H9 (cell line): Measurements from ENCODE around the gene LDLRAD4. TPM values are rescaled to one million over a fixed set of nuclear protein-coding genes. Genes with fewer than 3 reads are reported as not detected.

Experiments
- DNase-seq: peaks from one replicate; pipeline ENCODE4 v3.0.0-alpha.2; 2017
- H2AFZ ChIP-seq: one replicate; pipeline ENCODE4 v1.6.1; 2013; ENCODE audit warnings: mild to moderate bottlenecking, low read length, control low read depth, moderate library complexity
- H2AK5ac ChIP-seq: 2 replicates; pipeline ENCODE4 v1.6.1; 2013; ENCODE audit warnings: low read length, control low read depth, mixed read lengths; ENCODE audit not compliant: insufficient read length
- H2BK120ac ChIP-seq: one replicate; pipeline ENCODE4 v1.6.1; 2013; ENCODE audit warnings: low read depth, mild to moderate bottlenecking, low read length, control low read depth, inconsistent platforms; ENCODE audit not compliant: poor library complexity, severe bottlenecking
- H2BK12ac ChIP-seq: 2 replicates; pipeline ENCODE4 v1.6.1; 2013; ENCODE audit warnings: low read length, control low read depth, mixed read lengths, low read depth; ENCODE audit not compliant: insufficient read length
- H2BK15ac ChIP-seq: 2 replicates; pipeline ENCODE4 v1.6.1; 2013; ENCODE audit warnings: low read depth, low read length, control low read depth
- H2BK20ac ChIP-seq: one replicate; pipeline ENCODE4 v1.6.1; 2013; ENCODE audit warnings: low read depth, mild to moderate bottlenecking, low read length, control low read depth, inconsistent platforms; ENCODE audit not compliant: poor library complexity, severe bottlenecking
- H2BK5ac ChIP-seq: 2 replicates; pipeline ENCODE4 v1.6.1; 2013; ENCODE audit warnings: low read length, control low read depth, mixed read lengths; ENCODE audit not compliant: insufficient read length
- H3K14ac ChIP-seq: 2 replicates; pipeline ENCODE4 v1.6.1; 2013; ENCODE audit warnings: low read length, control low read depth; ENCODE audit not compliant: insufficient read depth
- H3K18ac ChIP-seq: 2 replicates; pipeline ENCODE4 v1.6.1; 2013; ENCODE audit warnings: low read depth, mild to moderate bottlenecking, mixed read lengths, low read length, control low read depth; ENCODE audit not compliant: insufficient read length
- H3K23ac ChIP-seq: 2 replicates; pipeline ENCODE4 v1.6.1; 2013; ENCODE audit warnings: low read length, control low read depth, mixed read lengths, low read depth; ENCODE audit not compliant: insufficient read length
- H3K23me2 ChIP-seq: 2 replicates; pipeline ENCODE4 v1.6.1; 2013; ENCODE audit warnings: low read depth, mild to moderate bottlenecking, mixed read lengths, low read length, control low read depth; ENCODE audit not compliant: insufficient read length, poor library complexity, severe bottlenecking
- H3K27ac ChIP-seq: 2 replicates; pipeline ENCODE4 v1.5.1; 2013; ENCODE audit warnings: low read length, control low read depth, mixed read lengths, low read depth; ENCODE audit not compliant: insufficient read length
- H3K27me3 ChIP-seq: 2 replicates; pipeline ENCODE4 v1.6.1; 2013; ENCODE audit warnings: low read length, control low read depth, inconsistent platforms; ENCODE audit not compliant: insufficient read depth
- H3K4ac ChIP-seq: 2 replicates; pipeline ENCODE4 v1.6.1; 2013; ENCODE audit warnings: low read depth, mild to moderate bottlenecking, control low read depth, inconsistent platforms, low read length, moderate library complexity
- H3K4me1 ChIP-seq: 2 replicates; pipeline ENCODE4 v1.6.1; 2013; ENCODE audit warnings: low read length, control low read depth, inconsistent platforms; ENCODE audit not compliant: insufficient read depth
- H3K4me2 ChIP-seq: 2 replicates; pipeline ENCODE4 v1.6.1; 2013; ENCODE audit warnings: low read length, control low read depth, mixed read lengths; ENCODE audit not compliant: insufficient read length, insufficient read depth
- H3K56ac ChIP-seq: 2 replicates; pipeline ENCODE4 v1.6.1; 2013; ENCODE audit warnings: low read depth, mild to moderate bottlenecking, mixed read lengths, low read length, control low read depth; ENCODE audit not compliant: insufficient read length
- H3K79me1 ChIP-seq: 2 replicates; pipeline ENCODE4 v1.6.1; 2013; ENCODE audit warnings: low read depth, mild to moderate bottlenecking, moderate library complexity, low read length, control low read depth, inconsistent platforms; ENCODE audit not compliant: insufficient read depth, poor library complexity, severe bottlenecking
- H3K79me2 ChIP-seq: 2 replicates; pipeline ENCODE4 v1.6.1; 2013; ENCODE audit warnings: low read length, control low read depth, inconsistent platforms; ENCODE audit not compliant: insufficient read depth
- H3K9ac ChIP-seq: 2 replicates; pipeline ENCODE4 v1.6.1; 2013; ENCODE audit warnings: low read length, control low read depth, mixed read lengths; ENCODE audit not compliant: insufficient read length; ENCODE audit errors: extremely low read depth
- H3K9me3 ChIP-seq: one replicate; pipeline ENCODE4 v1.6.1; 2013; ENCODE audit warnings: low read depth, low read length, inconsistent platforms; ENCODE audit not compliant: control insufficient read depth
- H3T11ph ChIP-seq: one replicate; pipeline ENCODE4 v1.6.1; 2013; ENCODE audit warnings: mild to moderate bottlenecking, low read length, control low read depth, inconsistent platforms
- H4K20me1 ChIP-seq: one replicate; pipeline ENCODE4 v1.6.1; 2013; ENCODE audit not compliant: control insufficient read depth, insufficient read length, insufficient read depth
- H4K5ac ChIP-seq: 2 replicates; pipeline ENCODE4 v1.6.1; 2013; ENCODE audit warnings: low read depth, mild to moderate bottlenecking, mixed read lengths, low read length, control low read depth; ENCODE audit not compliant: insufficient read length
- H4K8ac ChIP-seq: replicated peaks from 2 replicates; pipeline ENCODE4 v1.6.1; 2013; ENCODE audit warnings: low read length, control low read depth, mixed read lengths, low read depth; ENCODE audit not compliant: insufficient read length
- H4K91ac ChIP-seq: 2 replicates; pipeline ENCODE4 v1.6.1; 2013; ENCODE audit warnings: low read depth, mild to moderate bottlenecking, moderate library complexity, mixed read lengths, low read length, control low read depth; ENCODE audit not compliant: insufficient read length
- H3K27ac Mint-ChIP-seq, 3 experiments: 2 replicates in 2 of 3; 3 replicates in 1 of 3; pipeline ENCODE4 v1.8.0; 2020 to 2021; ENCODE audit warnings: mixed read lengths in 3 of 3, mild to moderate bottlenecking in 1 of 3, moderate library complexity in 1 of 3
- H3K27me3 Mint-ChIP-seq: 2 replicates; pipeline ENCODE4 v1.8.0; 2021; ENCODE audit warnings: low read depth, mild to moderate bottlenecking, moderate library complexity, mixed read lengths
- H3K36me3 Mint-ChIP-seq, 3 experiments: 2 replicates in 2 of 3; 3 replicates in 1 of 3; pipeline ENCODE4 v1.8.0; 2020 to 2021; ENCODE audit warnings: low read depth in 3 of 3, mixed read lengths in 3 of 3; ENCODE audit not compliant: insufficient read depth in 1 of 3
- H3K4me1 Mint-ChIP-seq, 2 experiments: 2 replicates each; pipeline ENCODE4 v1.8.0; 2020; ENCODE audit warnings: mixed read lengths in 2 of 2
- H3K4me3 Mint-ChIP-seq, 2 experiments: 2 replicates in 1 of 2; 3 replicates in 1 of 2; pipeline ENCODE4 v1.8.0; 2020 to 2021; ENCODE audit warnings: mild to moderate bottlenecking in 2 of 2, mixed read lengths in 2 of 2, moderate library complexity in 1 of 2
- H3K9me3 Mint-ChIP-seq, 2 experiments: 2 replicates in 1 of 2; 3 replicates in 1 of 2; pipeline ENCODE4 v1.8.0; 2020; ENCODE audit warnings: mild to moderate bottlenecking in 2 of 2, mixed read lengths in 2 of 2, moderate library complexity in 1 of 2
- WGBS: extraction: QIAGEN DNeasy Blood & Tissue Kit; methylation state at CpG from one replicate; pipeline ENCODE4 v1.1.7; 2013; ENCODE audit warnings: missing lambda C conversion rate, low lambda C conversion rate, mixed read lengths; ENCODE audit not compliant: insufficient read length; ENCODE audit errors: extremely low coverage; 5-methylcytosine and 5-hydroxymethylcytosine counted together
- total RNA-seq: library from RNA; stranded (reverse); gene quantifications from 2 replicates; pipeline ENCODE4 v1.2.1, GENCODE V29; 2021
- TF ChIP-seq, protein P1 (sequence below): fragments of 200-600 bp; sonication (generic); conservative IDR thresholded peaks from 3 replicates; pipeline ENCODE4 v1.8.0; 2021; ENCODE audit warnings: antibody characterized with exemption, mild to moderate bottlenecking

The LDLRAD4 gene
- total RNA-seq, 1 experiment from 2014 or later = 3.9 TPM

DNA sequence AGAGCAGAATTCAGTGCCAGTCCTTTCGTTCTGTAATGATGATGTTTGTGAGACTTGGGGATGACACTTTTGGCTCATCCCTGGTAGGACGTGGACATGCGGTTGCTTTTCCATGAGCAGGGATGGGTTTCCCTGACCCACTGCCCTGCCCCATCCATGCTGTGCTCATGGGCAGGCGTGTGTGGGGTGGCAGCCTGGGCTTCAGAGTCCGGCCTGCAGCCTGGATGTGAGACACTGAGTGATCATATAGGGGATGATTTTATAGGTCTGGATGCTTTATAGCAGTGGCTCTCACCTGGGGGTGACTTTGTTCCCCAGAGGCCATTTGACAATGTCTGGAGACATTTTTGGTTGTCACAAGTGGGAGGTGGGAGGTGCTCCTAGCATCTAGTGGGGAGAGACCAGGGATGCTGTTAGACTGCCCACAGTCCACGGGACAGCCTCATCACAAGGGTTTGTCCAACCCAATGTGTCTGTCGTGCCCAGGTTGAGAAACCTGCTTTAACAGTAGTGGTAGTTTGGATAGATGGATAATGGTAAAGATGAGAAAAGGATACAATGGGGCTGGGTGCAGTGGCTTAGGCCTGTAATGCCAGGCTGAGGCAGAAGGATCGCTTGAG lies 38.9 kb downstream of the LDLRAD4 start:
- no peak overlapping the region for H3K56ac ChIP-seq
- no peak overlapping the region for H2BK20ac ChIP-seq
- H3K4me3 Mint-ChIP-seq = no peak overlapping the region
- no peak overlapping the region for H2AK5ac ChIP-seq
- no peak overlapping the region for H3K18ac ChIP-seq
- H3K23me2 ChIP-seq = no peaks in the 10 kb centered on the region
- H3K79me1 ChIP-seq = no peaks in the 10 kb centered on the region
- no peaks in the 10 kb centered on the region for H3K36me3 Mint-ChIP-seq
- no peak overlapping the region for H2BK5ac ChIP-seq
- H2BK120ac ChIP-seq = no peak overlapping the region
- no peaks in the 10 kb centered on the region for H4K20me1 ChIP-seq
- no peak overlapping the region for H4K5ac ChIP-seq
- no CpG with 5 or more reads among the region's 8 CpGs for WGBS
- no peak overlapping the region for H2BK15ac ChIP-seq
- no peak overlapping the region for H3K27ac ChIP-seq
- H3K4me1 Mint-ChIP-seq = peaks cover 43% of the 10 kb centered on the region in 2 experiments
- H2AFZ ChIP-seq = no peak overlapping the region
- H3K4me1 ChIP-seq = no peaks in the 10 kb centered on the region
- H4K91ac ChIP-seq = no peak overlapping the region
- H4K8ac ChIP-seq = no peak overlapping the region
- H3K4ac ChIP-seq = no peak overlapping the region
- H3K9ac ChIP-seq = no peak overlapping the region
- no peaks in the 10 kb centered on the region for H3K9me3 ChIP-seq
- peaks cover 2% of the 10 kb centered on the region for H3K27me3 Mint-ChIP-seq
- no peak overlapping the region for H3K14ac ChIP-seq
- no peaks in the 10 kb centered on the region for H3K9me3 Mint-ChIP-seq
- no peak overlapping the region for H3K23ac ChIP-seq
- no peak overlapping the region for H3K4me2 ChIP-seq
- no peaks in the 10 kb centered on the region for H3K79me2 ChIP-seq
- no peak for DNase-seq
- H2BK12ac ChIP-seq = no peak overlapping the region
- H3K27ac Mint-ChIP-seq = no peak overlapping the region
- H3T11ph ChIP-seq = no peak overlapping the region
- no peaks in the 10 kb centered on the region for H3K27me3 ChIP-seq
- TF ChIP-seq, protein P1, sequence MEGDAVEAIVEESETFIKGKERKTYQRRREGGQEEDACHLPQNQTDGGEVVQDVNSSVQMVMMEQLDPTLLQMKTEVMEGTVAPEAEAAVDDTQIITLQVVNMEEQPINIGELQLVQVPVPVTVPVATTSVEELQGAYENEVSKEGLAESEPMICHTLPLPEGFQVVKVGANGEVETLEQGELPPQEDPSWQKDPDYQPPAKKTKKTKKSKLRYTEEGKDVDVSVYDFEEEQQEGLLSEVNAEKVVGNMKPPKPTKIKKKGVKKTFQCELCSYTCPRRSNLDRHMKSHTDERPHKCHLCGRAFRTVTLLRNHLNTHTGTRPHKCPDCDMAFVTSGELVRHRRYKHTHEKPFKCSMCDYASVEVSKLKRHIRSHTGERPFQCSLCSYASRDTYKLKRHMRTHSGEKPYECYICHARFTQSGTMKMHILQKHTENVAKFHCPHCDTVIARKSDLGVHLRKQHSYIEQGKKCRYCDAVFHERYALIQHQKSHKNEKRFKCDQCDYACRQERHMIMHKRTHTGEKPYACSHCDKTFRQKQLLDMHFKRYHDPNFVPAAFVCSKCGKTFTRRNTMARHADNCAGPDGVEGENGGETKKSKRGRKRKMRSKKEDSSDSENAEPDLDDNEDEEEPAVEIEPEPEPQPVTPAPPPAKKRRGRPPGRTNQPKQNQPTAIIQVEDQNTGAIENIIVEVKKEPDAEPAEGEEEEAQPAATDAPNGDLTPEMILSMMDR = no peak
